Temporal lobe (tissue), 1 donor: ENCODE data around the gene UBE2Q1. TPM values are rescaled to one million over a fixed set of nuclear protein-coding genes. Genes with fewer than 3 reads are reported as not detected.

ENCODE experiments used
- total RNA-seq: library from RNA; depleted of rRNA; stranded (reverse); fragments of >200 nt; gene quantifications from one replicate; pipeline ENCODE4 v1.2.3, GENCODE V29; 2014

UBE2Q1 gene
- total RNA-seq, 1 donor from 2014 or later, result 16.0 TPM

Other genes starting within 250 kb of the UBE2Q1 start
- not detected for gene AQP10, start 237.6 kb downstream of the UBE2Q1 start, total RNA-seq
- 18.2 TPM for gene ATP8B2, start 233.1 kb downstream of the UBE2Q1 start, total RNA-seq
- gene IL6R, start 153.3 kb downstream of the UBE2Q1 start, total RNA-seq, result 3.7 TPM
- gene TDRD10, start 56.4 kb downstream of the UBE2Q1 start, total RNA-seq, result 0.49 TPM
- 1.2 TPM for gene SHE, start 56.2 kb downstream of the UBE2Q1 start, total RNA-seq
- gene CHRNB2, start 9.1 kb upstream of the UBE2Q1 start, total RNA-seq, result 22.4 TPM
- gene ADAR, start 49.5 kb upstream of the UBE2Q1 start, total RNA-seq, result 68.4 TPM